Measurements from ENCODE around the gene CEBPZOS. TPM values are rescaled to one million over a fixed set of nuclear protein-coding genes. Genes with fewer than 3 reads are reported as not detected.

Gene CEBPZOS
- total RNA-seq: 10 to 100 TPM; 30.3 to 37.0 (median 30.9) TPM
- total RNA-seq (2013): 29.2 TPM

- peaks cover 18% of the 10 kb centered on the region for H3K4me1 ChIP-seq (ENCODE audit: control insufficient read depth, insufficient read depth, low read length)
- under 1% methylated on average over 72 of the region's 72 CpGs for WGBS (ENCODE audit: insufficient coverage)
- Mint-ChIP-seq H3K36me3 (no peaks in the 10 kb centered on the region), H3K27ac (peak within 1 kb of the TSS; percentile 98), H3K4me3 (peak within 1 kb of the TSS; percentile 100), H3K9me3 (no peaks in the 10 kb centered on the region), H3K27me3 (ENCODE audit: low read depth in 2 of 2) (no peaks in the 10 kb centered on the region), H3K4me1 (peaks cover 27 to 28% of the 10 kb centered on the region in 2 donors)
- H3K4me3 ChIP-seq (ENCODE audit: low read length): peak within 1 kb of the TSS; percentile 85
- TF ChIP-seq, protein P1, sequence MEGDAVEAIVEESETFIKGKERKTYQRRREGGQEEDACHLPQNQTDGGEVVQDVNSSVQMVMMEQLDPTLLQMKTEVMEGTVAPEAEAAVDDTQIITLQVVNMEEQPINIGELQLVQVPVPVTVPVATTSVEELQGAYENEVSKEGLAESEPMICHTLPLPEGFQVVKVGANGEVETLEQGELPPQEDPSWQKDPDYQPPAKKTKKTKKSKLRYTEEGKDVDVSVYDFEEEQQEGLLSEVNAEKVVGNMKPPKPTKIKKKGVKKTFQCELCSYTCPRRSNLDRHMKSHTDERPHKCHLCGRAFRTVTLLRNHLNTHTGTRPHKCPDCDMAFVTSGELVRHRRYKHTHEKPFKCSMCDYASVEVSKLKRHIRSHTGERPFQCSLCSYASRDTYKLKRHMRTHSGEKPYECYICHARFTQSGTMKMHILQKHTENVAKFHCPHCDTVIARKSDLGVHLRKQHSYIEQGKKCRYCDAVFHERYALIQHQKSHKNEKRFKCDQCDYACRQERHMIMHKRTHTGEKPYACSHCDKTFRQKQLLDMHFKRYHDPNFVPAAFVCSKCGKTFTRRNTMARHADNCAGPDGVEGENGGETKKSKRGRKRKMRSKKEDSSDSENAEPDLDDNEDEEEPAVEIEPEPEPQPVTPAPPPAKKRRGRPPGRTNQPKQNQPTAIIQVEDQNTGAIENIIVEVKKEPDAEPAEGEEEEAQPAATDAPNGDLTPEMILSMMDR (IDR thresholded peaks at IDR 0.05): no peak
- no peaks in the 10 kb centered on the region for H3K9me3 ChIP-seq (ENCODE audit: control insufficient read depth, insufficient read depth, low read length)
- peak within 1 kb of the TSS; percentile 87 for H3K27ac ChIP-seq (ENCODE audit: low read length)
- intact Hi-C loops (cut with micrococcal nuclease): loop anchor here (2.0 kb wide), 1 partner anchor 40 kb away; the partner anchor contains the start of gene EIF2AK2
- DNase-seq: peak; percentile 91 to 95
- H3K36me3 ChIP-seq (ENCODE audit: control insufficient read depth, insufficient read depth, low read length): peaks cover 13% of the 10 kb centered on the region
- ATAC-seq: peak; percentile 86 to 92 (median 87)
- no peaks in the 10 kb centered on the region for H3K27me3 ChIP-seq (ENCODE audit: control insufficient read depth, insufficient read depth, low read length)
Measured at GRCh38 chr2:37196320-37197195, at the start of gene CEBPZOS. CEBPZOS (plus strand) TSS chr2:37196496; CDS start chr2:37199705, 3,209 bp downstream.

GRCh38 chr2:37148325-37148724 is 48.0 kb upstream of the CEBPZOS start:
- H3K27me3 ChIP-seq (ENCODE audit: control insufficient read depth, insufficient read depth, low read length): no peaks in the 10 kb centered on the region
- peak overlapping the region; percentile 33 to 56 for H3K27ac Mint-ChIP-seq
- ATAC-seq: no peak
- no peaks in the 10 kb centered on the region for H3K4me1 ChIP-seq (ENCODE audit: control insufficient read depth, insufficient read depth, low read length)
- intact Hi-C loops (cut with micrococcal nuclease): no loop called here
- H3K27me3 Mint-ChIP-seq (ENCODE audit: low read depth in 2 of 2): no peaks in the 10 kb centered on the region
- no peak for DNase-seq
- H3K36me3 ChIP-seq (ENCODE audit: control insufficient read depth, insufficient read depth, low read length): peaks cover 40% of the 10 kb centered on the region
- H3K4me3 Mint-ChIP-seq: no peak overlapping the region
- H3K9me3 ChIP-seq (ENCODE audit: control insufficient read depth, insufficient read depth, low read length): no peaks in the 10 kb centered on the region
- 95% methylated on average over 7 of the region's 7 CpGs for WGBS (ENCODE audit: insufficient coverage)
- TF ChIP-seq, protein P1 (IDR thresholded peaks at IDR 0.05): no peak
- no peaks in the 10 kb centered on the region for H3K9me3 Mint-ChIP-seq
- H3K36me3 Mint-ChIP-seq: peaks cover 10% of the 10 kb centered on the region
- H3K4me3 ChIP-seq (ENCODE audit: low read length): no peak overlapping the region
- no peak overlapping the region for H3K27ac ChIP-seq (ENCODE audit: low read length)
- peaks cover 26 to 32% of the 10 kb centered on the region in 2 donors for H3K4me1 Mint-ChIP-seq

DNA sequence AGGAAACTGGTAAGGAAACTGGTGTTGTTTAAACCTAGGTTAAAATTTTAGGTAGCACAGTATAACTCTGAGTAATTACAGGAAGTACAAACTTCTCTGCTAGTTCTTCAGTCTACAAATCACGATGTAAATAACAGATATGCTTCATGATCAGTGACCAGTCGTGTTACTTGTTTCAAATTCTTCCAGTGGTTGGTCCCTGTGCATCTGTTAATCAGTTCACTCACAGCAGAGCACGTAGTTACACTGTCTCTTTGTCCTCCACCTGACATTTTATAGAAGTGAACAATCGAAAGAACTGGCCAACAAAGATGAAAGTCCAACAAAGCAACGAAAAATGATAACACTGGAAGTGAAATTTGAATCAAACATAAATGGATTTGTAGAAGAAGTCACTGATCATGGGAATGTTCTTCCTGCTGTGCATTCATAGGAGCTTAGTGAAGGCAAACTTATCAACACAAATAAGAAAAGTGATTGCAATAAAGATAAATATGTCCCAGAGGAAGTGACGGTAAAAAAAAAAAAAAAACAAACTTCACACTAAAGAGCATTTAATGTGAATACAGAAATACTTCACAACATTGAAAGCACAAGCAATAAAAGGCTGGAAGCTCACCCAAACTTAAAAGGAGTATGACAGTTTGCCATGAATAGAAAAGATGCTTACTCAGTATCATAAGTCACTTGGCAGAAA is 46.5 kb upstream of the CEBPZOS start:
- H3K4me1 ChIP-seq (ENCODE audit: control insufficient read depth, insufficient read depth, low read length): no peaks in the 10 kb centered on the region
- H3K36me3 ChIP-seq (ENCODE audit: control insufficient read depth, insufficient read depth, low read length): peaks cover 34% of the 10 kb centered on the region
- intact Hi-C loops (cut with micrococcal nuclease): loop anchor here (10.0 kb wide), 1 partner anchor 725 kb away; no protein-coding TSS in a partner anchor
- no peak overlapping the region for H3K4me3 ChIP-seq (ENCODE audit: low read length)
- TF ChIP-seq, protein P1 (IDR thresholded peaks at IDR 0.05): no peak
- peaks cover 8% of the 10 kb centered on the region for H3K36me3 Mint-ChIP-seq
- 40% methylated on average over 5 of the region's 6 CpGs for WGBS (ENCODE audit: insufficient coverage)
- H3K9me3 ChIP-seq (ENCODE audit: control insufficient read depth, insufficient read depth, low read length): no peaks in the 10 kb centered on the region
- H3K27ac ChIP-seq (ENCODE audit: low read length): no peak overlapping the region
- no peaks in the 10 kb centered on the region for H3K9me3 Mint-ChIP-seq
- peak in 1 of 2 donors; percentile 46 for DNase-seq
- peaks cover 30 to 39% of the 10 kb centered on the region in 2 donors for H3K4me1 Mint-ChIP-seq
- no peaks in the 10 kb centered on the region for H3K27me3 Mint-ChIP-seq (ENCODE audit: low read depth in 2 of 2)
- H3K4me3 Mint-ChIP-seq: peak overlapping the region; percentile 79
- peak; percentile 82 to 90 (median 89) for ATAC-seq
- H3K27me3 ChIP-seq (ENCODE audit: control insufficient read depth, insufficient read depth, low read length): no peaks in the 10 kb centered on the region
- H3K27ac Mint-ChIP-seq: peak overlapping the region; percentile 88 to 89

All from natural killer cell (primary cell).